ENCODE data around the gene SSTR4.

Gene SSTR4

DNA sequence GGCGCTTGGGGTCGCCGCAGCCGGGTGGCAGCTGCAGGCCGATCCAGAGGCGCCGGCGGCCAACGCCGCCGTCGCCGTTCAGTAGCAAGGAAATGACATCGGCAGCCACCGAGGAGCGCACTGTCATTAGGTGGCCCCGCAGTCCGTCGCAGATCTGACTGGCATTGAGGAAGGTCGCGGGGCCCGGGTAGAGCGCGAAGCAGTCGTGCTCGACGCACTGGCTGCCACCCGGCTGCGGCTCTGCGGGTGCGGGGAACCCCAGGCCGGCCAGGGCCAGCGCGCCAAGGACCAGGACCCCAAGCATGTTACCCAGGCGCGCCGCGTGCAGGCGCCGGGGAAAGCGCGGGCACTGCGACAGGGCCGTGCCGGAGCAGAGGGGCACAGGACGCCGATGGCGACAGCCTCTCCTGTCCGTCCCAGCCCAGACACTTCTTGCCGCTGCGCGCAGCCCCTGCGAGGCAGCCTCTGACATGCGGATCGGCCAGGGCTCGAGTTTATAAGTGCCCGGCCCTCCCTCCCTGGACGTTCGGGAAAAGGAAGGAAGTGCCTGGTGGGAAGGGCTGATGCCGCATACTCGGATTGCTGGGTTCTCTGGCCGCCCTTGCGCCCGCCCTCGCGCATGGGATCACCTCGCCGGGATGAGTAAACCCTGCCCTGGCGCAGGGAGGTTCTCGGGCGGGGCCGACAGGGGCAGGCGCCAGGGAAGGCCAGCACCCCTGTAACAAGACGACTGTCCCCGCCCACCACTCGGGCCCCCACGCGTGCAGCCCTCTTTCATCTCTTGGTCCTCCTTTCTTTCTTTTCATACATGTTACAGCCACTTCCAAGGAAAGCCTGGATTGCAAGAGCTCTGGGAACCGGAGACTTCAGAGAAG lies 14.3 kb downstream of the SSTR4 start, which contains the start of gene THBD:
THBD (minus strand) TSS at position 472 of the 875 bp plus-strand sequence; CDS start at position 304, 168 bp downstream.
- no peaks in the 10 kb centered on the region for H3K36me3 ChIP-seq (ENCODE audit: control insufficient read depth in 1 of 2, insufficient read depth in 2 of 2, low read length in 2 of 2)
- WGBS (ENCODE audit: extremely low coverage, insufficient coverage, insufficient read length): no CpG with 5 or more reads among the region's 79 CpGs
- H3K14ac ChIP-seq (ENCODE audit: low read length): no peak within 1 kb of the TSS
- H4K8ac ChIP-seq (ENCODE audit: low read depth, low read length): no peak within 1 kb of the TSS
- no peak within 1 kb of the TSS for H2BK5ac ChIP-seq (ENCODE audit: low read depth, low read length, poor library complexity)
- H2AK5ac ChIP-seq (ENCODE audit: low read length): no peak within 1 kb of the TSS
- H3K9me3 ChIP-seq (ENCODE audit: insufficient read depth, low read depth, low read length): peaks cover 7% of the 10 kb centered on the region
- peaks cover 31% of the 10 kb centered on the region for H3K27me3 ChIP-seq (ENCODE audit: insufficient read depth, low read length)
- H3K27ac ChIP-seq (ENCODE audit: low read depth, low read length): no peak within 1 kb of the TSS
- no peak within 1 kb of the TSS for H3K4ac ChIP-seq (ENCODE audit: low read depth, low read length)
- no peak within 1 kb of the TSS for H2BK12ac ChIP-seq (ENCODE audit: low read length)
- H3K79me1 ChIP-seq (ENCODE audit: low read length): peaks cover 6% of the 10 kb centered on the region
- no peak within 1 kb of the TSS for H3K9ac ChIP-seq (ENCODE audit: low read length)
- H2BK120ac ChIP-seq (ENCODE audit: insufficient read depth, low read length, poor library complexity): no peak within 1 kb of the TSS
- H3K23ac ChIP-seq (ENCODE audit: low read length): no peak within 1 kb of the TSS
- H3K79me2 ChIP-seq (ENCODE audit: control insufficient read depth, insufficient read depth, low read length, poor library complexity): peaks cover 2% of the 10 kb centered on the region
- H3K18ac ChIP-seq (ENCODE audit: low read length): no peak within 1 kb of the TSS
- peaks cover 34 to 43% of the 10 kb centered on the region in 2 experiments for H3K4me1 ChIP-seq (ENCODE audit: control insufficient read depth in 1 of 2, insufficient read depth in 2 of 2, low read length in 2 of 2)
- H2AFZ ChIP-seq (ENCODE audit: insufficient read depth, low read length, poor library complexity): peak within 1 kb of the TSS; percentile 52
- DNase-seq: peak; percentile 35 to 65
- peak within 1 kb of the TSS; percentile 71 for H3K4me2 ChIP-seq (ENCODE audit: low read length)
- H3K4me3 ChIP-seq (ENCODE audit: low read depth, low read length): peak within 1 kb of the TSS; percentile 50
- no peak within 1 kb of the TSS for H4K12ac ChIP-seq (ENCODE audit: low read depth, low read length)
- no peak within 1 kb of the TSS for H4K91ac ChIP-seq (ENCODE audit: low read depth, low read length)

DNA sequence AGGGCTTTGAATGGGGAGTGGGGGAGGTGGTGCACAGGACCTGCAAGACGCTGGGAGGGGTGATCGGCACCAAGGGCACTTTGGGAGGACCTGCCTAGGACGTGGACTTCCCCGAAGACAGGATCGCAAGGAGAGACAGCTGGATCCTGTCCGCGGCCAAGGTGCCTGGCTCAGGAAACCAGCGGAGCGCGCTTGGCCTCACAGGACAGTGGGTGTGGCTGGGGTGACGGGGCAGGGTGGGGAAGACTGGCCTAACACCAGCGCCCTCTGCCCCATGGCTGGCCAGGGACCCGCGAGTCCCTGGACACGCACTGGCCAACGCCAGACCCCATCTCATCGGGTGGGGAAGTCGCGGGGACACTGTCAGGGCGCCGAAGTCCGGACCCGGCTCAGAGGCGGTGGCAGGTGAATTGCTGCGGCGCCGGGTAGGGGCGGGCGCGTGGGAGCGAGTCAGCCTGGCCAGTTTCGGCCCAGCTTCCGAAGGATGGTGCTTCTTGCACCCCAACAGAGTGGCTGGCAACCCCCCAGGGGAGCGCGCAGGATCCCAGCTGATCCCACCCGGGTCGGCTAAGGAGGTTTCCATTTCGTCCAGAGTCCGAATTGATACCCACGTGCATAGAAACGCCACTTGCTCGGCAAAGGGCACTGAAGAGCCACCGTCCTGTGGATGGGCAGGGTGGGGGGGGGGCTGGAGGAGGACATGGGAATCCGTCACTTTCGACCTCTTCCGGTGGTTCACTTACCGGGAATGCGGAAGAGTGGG lies 15.1 kb downstream of the SSTR4 start:
- Histone ChIP-seq H3K4ac (ENCODE audit: low read depth, low read length) (no peak overlapping the region), H3K27me3 (ENCODE audit: insufficient read depth, low read length) (peaks cover 31% of the 10 kb centered on the region), H3K18ac (ENCODE audit: low read length) (no peak overlapping the region), H2AFZ (ENCODE audit: insufficient read depth, low read length, poor library complexity) (no peak overlapping the region), H3K36me3 (ENCODE audit: control insufficient read depth in 1 of 2, insufficient read depth in 2 of 2, low read length in 2 of 2) (no peaks in the 10 kb centered on the region), H3K23ac (ENCODE audit: low read length) (no peak overlapping the region), H3K4me3 (ENCODE audit: low read depth, low read length) (peak overlapping the region; percentile 50), H3K79me2 (ENCODE audit: control insufficient read depth, insufficient read depth, low read length, poor library complexity) (peaks cover 2% of the 10 kb centered on the region), H3K4me1 (ENCODE audit: control insufficient read depth in 1 of 2, insufficient read depth in 2 of 2, low read length in 2 of 2) (peaks cover 34 to 43% of the 10 kb centered on the region in 2 experiments), H2BK5ac (ENCODE audit: low read depth, low read length, poor library complexity) (no peak overlapping the region), H4K91ac (ENCODE audit: low read depth, low read length) (no peak overlapping the region), H2BK12ac (ENCODE audit: low read length) (no peak overlapping the region), H4K12ac (ENCODE audit: low read depth, low read length) (no peak overlapping the region), H3K9ac (ENCODE audit: low read length) (no peak overlapping the region), H4K8ac (ENCODE audit: low read depth, low read length) (no peak overlapping the region), H2BK120ac (ENCODE audit: insufficient read depth, low read length, poor library complexity) (no peak overlapping the region), H3K79me1 (ENCODE audit: low read length) (peaks cover 6% of the 10 kb centered on the region), H2AK5ac (ENCODE audit: low read length) (no peak overlapping the region), H3K14ac (ENCODE audit: low read length) (no peak overlapping the region), H3K9me3 (ENCODE audit: insufficient read depth, low read depth, low read length) (peaks cover 7% of the 10 kb centered on the region), H3K4me2 (ENCODE audit: low read length) (peak overlapping the region; percentile 71), H3K27ac (ENCODE audit: low read depth, low read length) (no peak overlapping the region)
- WGBS (ENCODE audit: extremely low coverage, insufficient coverage, insufficient read length): no CpG with 5 or more reads among the region's 48 CpGs
- peak; percentile 11 to 39 for DNase-seq

DNA sequence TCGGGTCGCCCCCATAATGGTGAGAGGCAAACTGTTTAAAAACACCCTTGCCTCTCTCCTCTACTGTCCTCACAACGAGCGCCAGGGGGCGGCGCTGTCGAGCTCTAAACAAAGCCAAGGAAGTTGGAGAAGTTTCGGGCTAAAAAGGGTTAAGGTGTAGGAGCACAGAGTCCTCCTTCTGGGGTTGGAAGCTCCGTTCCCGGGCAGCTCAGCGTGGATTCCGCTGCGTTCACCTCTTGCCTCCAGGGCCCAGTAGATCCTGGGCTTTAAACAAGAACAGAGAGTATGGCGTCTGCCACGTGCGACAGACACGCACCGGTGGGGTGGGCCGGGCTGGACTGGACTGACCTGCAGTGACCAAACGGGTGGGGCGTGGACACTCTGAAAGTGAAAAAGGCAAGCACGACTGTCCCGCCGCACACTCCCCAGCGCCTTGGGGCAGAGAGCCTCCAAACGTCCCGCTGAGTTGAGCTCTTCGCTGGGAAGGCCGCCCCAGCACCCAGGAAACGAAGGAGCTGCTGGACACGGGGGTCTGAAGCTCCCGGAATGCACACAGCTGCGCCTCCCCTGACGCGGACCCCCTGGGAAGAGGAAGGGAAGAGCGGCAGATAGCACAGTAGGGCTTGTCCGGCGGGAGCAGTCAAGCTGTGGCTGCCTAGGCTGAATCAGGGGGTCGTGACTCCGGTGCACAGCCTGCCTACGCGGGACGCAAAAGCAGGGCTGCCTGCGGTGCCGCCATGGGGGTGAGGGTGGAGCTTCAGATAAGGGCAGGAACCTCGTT lies 15.9 kb downstream of the SSTR4 start:
- Histone ChIP-seq H3K23ac (ENCODE audit: low read length) (no peak overlapping the region), H3K4me1 (ENCODE audit: control insufficient read depth in 1 of 2, insufficient read depth in 2 of 2, low read length in 2 of 2) (peaks cover 34 to 43% of the 10 kb centered on the region in 2 experiments), H3K27me3 (ENCODE audit: insufficient read depth, low read length) (peaks cover 31% of the 10 kb centered on the region), H3K79me1 (ENCODE audit: low read length) (peaks cover 6% of the 10 kb centered on the region), H3K27ac (ENCODE audit: low read depth, low read length) (no peak overlapping the region), H2BK12ac (ENCODE audit: low read length) (peak overlapping the region; percentile 25), H2AK5ac (ENCODE audit: low read length) (no peak overlapping the region), H3K79me2 (ENCODE audit: control insufficient read depth, insufficient read depth, low read length, poor library complexity) (peaks cover 2% of the 10 kb centered on the region), H3K4me3 (ENCODE audit: low read depth, low read length) (peak overlapping the region; percentile 47), H3K14ac (ENCODE audit: low read length) (peak overlapping the region; percentile 2), H3K18ac (ENCODE audit: low read length) (peak overlapping the region; percentile 58), H2BK5ac (ENCODE audit: low read depth, low read length, poor library complexity) (no peak overlapping the region), H2BK120ac (ENCODE audit: insufficient read depth, low read length, poor library complexity) (peak overlapping the region; percentile 24), H4K12ac (ENCODE audit: low read depth, low read length) (no peak overlapping the region), H4K8ac (ENCODE audit: low read depth, low read length) (peak overlapping the region; percentile 62), H3K36me3 (ENCODE audit: control insufficient read depth in 1 of 2, insufficient read depth in 2 of 2, low read length in 2 of 2) (no peaks in the 10 kb centered on the region), H2AFZ (ENCODE audit: insufficient read depth, low read length, poor library complexity) (peak overlapping the region; percentile 65), H3K4ac (ENCODE audit: low read depth, low read length) (no peak overlapping the region), H3K9me3 (ENCODE audit: insufficient read depth, low read depth, low read length) (peaks cover 7% of the 10 kb centered on the region), H3K4me2 (ENCODE audit: low read length) (peak overlapping the region; percentile 71), H3K9ac (ENCODE audit: low read length) (no peak overlapping the region), H4K91ac (ENCODE audit: low read depth, low read length) (peak overlapping the region; percentile 37)
- DNase-seq: peak; percentile 50 to 78
- WGBS (ENCODE audit: extremely low coverage, insufficient coverage, insufficient read length): no CpG with 5 or more reads among the region's 46 CpGs

DNA sequence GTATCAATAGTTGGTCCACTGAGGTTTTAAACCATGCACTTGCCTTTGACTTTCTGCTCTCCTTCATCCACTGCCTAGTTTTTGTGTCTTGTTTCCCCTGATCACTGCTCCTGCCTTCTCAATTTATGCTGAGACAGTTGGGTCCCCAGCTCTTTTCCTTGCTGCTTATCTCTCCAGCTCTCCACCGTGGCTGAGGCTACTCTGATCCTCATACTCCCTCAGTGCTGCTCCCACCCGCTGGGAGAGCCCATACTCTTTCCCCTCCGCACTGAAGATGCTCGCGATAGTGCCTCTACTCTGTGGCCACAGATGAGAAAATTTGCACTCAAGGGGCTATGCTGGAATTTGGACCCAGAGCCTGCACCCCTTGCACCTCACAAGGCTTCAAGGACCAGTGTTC lies 17.8 kb downstream of the SSTR4 start:
- H3K9ac ChIP-seq (ENCODE audit: low read length): no peak overlapping the region
- H4K91ac ChIP-seq (ENCODE audit: low read depth, low read length): no peak overlapping the region
- H3K4me2 ChIP-seq (ENCODE audit: low read length): no peak overlapping the region
- no peak overlapping the region for H3K14ac ChIP-seq (ENCODE audit: low read length)
- no peak for DNase-seq
- H4K8ac ChIP-seq (ENCODE audit: low read depth, low read length): no peak overlapping the region
- H3K18ac ChIP-seq (ENCODE audit: low read length): no peak overlapping the region
- peaks cover 2% of the 10 kb centered on the region for H3K79me2 ChIP-seq (ENCODE audit: control insufficient read depth, insufficient read depth, low read length, poor library complexity)
- H3K36me3 ChIP-seq (ENCODE audit: control insufficient read depth in 1 of 2, insufficient read depth in 2 of 2, low read length in 2 of 2): no peaks in the 10 kb centered on the region
- no peak overlapping the region for H4K12ac ChIP-seq (ENCODE audit: low read depth, low read length)
- H3K27ac ChIP-seq (ENCODE audit: low read depth, low read length): no peak overlapping the region
- H3K4ac ChIP-seq (ENCODE audit: low read depth, low read length): no peak overlapping the region
- no peak overlapping the region for H3K23ac ChIP-seq (ENCODE audit: low read length)
- peaks cover 4% of the 10 kb centered on the region for H3K9me3 ChIP-seq (ENCODE audit: insufficient read depth, low read depth, low read length)
- no peak overlapping the region for H2BK5ac ChIP-seq (ENCODE audit: low read depth, low read length, poor library complexity)
- peaks cover 6% of the 10 kb centered on the region for H3K79me1 ChIP-seq (ENCODE audit: low read length)
- peaks cover 24% of the 10 kb centered on the region for H3K27me3 ChIP-seq (ENCODE audit: insufficient read depth, low read length)
- H2BK12ac ChIP-seq (ENCODE audit: low read length): no peak overlapping the region
- no peak overlapping the region for H2BK120ac ChIP-seq (ENCODE audit: insufficient read depth, low read length, poor library complexity)
- H3K4me3 ChIP-seq (ENCODE audit: low read depth, low read length): no peak overlapping the region
- WGBS (ENCODE audit: extremely low coverage, insufficient coverage, insufficient read length): no CpG with 5 or more reads among the region's 5 CpGs
- no peak overlapping the region for H2AFZ ChIP-seq (ENCODE audit: insufficient read depth, low read length, poor library complexity)
- H3K4me1 ChIP-seq (ENCODE audit: control insufficient read depth in 1 of 2, insufficient read depth in 2 of 2, low read length in 2 of 2): peaks cover 31% of the 10 kb centered on the region in 2 experiments
- H2AK5ac ChIP-seq (ENCODE audit: low read length): no peak overlapping the region

Measured in trophoblast cell (in vitro differentiated cells and primary cell).